Hepatocyte (in vitro differentiated cells): Measurements from ENCODE around the gene PLPP4.

Experiments used
- EZH2phosphoT487 ChIP-seq: fragments of 200-600 bp; sonication (generic); IDR thresholded peaks from one replicate; pipeline ENCODE4 v1.6.1; 2018; ENCODE audit warnings: antibody characterized with exemption, mild to moderate bottlenecking, low read depth, moderate library complexity; ENCODE audit not compliant: unreplicated experiment, severe bottlenecking
- TF ChIP-seq, protein P1 (sequence below): fragments of 200-600 bp; sonication (generic); IDR thresholded peaks from 2 replicates; pipeline ENCODE4 v1.5.1; 2016; ENCODE audit warnings: antibody characterized with exemption, mild to moderate bottlenecking; ENCODE audit not compliant: poor library complexity

DNA sequence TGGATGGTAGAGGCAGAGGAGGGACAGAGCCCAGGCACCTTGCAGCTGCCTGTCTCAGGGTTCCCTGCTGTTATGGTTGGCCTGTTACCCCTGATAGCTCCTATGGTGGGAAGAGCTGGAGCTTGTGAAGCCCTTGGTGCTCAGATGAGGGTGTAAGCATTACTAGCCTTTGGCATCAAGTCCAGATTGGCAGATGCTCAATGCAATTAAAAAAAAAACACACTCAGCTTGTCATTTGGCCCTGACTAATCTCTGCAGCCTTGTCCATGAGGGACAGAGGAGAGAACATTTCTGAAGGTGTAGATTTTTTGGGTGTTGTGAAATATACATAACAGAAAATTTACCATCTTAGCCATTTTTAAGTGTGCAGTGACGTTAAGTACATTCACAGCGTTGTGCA is 86.3 kb downstream of the PLPP4 start:
- TF ChIP-seq, protein P1, sequence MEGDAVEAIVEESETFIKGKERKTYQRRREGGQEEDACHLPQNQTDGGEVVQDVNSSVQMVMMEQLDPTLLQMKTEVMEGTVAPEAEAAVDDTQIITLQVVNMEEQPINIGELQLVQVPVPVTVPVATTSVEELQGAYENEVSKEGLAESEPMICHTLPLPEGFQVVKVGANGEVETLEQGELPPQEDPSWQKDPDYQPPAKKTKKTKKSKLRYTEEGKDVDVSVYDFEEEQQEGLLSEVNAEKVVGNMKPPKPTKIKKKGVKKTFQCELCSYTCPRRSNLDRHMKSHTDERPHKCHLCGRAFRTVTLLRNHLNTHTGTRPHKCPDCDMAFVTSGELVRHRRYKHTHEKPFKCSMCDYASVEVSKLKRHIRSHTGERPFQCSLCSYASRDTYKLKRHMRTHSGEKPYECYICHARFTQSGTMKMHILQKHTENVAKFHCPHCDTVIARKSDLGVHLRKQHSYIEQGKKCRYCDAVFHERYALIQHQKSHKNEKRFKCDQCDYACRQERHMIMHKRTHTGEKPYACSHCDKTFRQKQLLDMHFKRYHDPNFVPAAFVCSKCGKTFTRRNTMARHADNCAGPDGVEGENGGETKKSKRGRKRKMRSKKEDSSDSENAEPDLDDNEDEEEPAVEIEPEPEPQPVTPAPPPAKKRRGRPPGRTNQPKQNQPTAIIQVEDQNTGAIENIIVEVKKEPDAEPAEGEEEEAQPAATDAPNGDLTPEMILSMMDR: no peak
- no peak for TF ChIP-seq EZH2phosphoT487
